Left ventricle myocardium superior (tissue), 1 donor: Measurements from ENCODE around the gene ZNF91. TPM values are rescaled to one million over a fixed set of nuclear protein-coding genes. Genes with fewer than 3 reads are reported as not detected.
A peak's percentile ranks its signal among the peaks of the same experiment; 100 is the strongest.
"Not testable (repeated sequence)": the region's sequence is repeated elsewhere in the genome, so short reads cannot be mapped to it uniquely, and the experiment has no call there.

Experiments used
- ATAC-seq: fragments of 200-7000 bp; cut with Tn5 transposase; one replicate; pipeline ENCODE4 v1.9.1; 2020; ENCODE audit warnings: mild to moderate bottlenecking, moderate library complexity
- DNase-seq: peaks from one replicate; pipeline ENCODE4 v3.0.0-alpha.2; 2020
- intact Hi-C: fragments of 100-400 bp; cut with micrococcal nuclease; formaldehyde crosslinking; loops from one replicate; pipeline ENCODE4 v1.11.0; 2022
- total RNA-seq: library from RNA; stranded (reverse); fragmentation: NEBNext Ultra II Directional; extraction: Animal tissue kit (Norgen Biotek cat#: 25700); gene quantifications from one replicate; pipeline ENCODE4 v1.2.1, GENCODE V29; 2021
- donor health status: DM: no; HTN: yes; CAD: no; lungs with severe emphysema.

ZNF91 gene
- total RNA-seq, 1 donor from 2014 or later, result 147 TPM

GRCh38 chr19:23401086-23401610 lies 5.9 kb upstream of the ZNF91 start:
- ATAC-seq (no peak), DNase-seq (no peak)
- intact Hi-C loops, result no loop called here

- intact Hi-C loops, result no loop called here
- no peak for DNase-seq
- ATAC-seq, result no peak
Observed at GRCh38 chr19:23399443-23399842, 4.2 kb upstream of the ZNF91 start.

GRCh38 chr19:23395722-23396117 lies 449 bp upstream of the ZNF91 start:
- ATAC-seq, DNase-seq, intact Hi-C loops: not testable (repeated sequence)

GRCh38 chr19:23394511-23394910 lies 760 bp downstream of the ZNF91 start:
- intact Hi-C loops, result no loop called here

DNA sequence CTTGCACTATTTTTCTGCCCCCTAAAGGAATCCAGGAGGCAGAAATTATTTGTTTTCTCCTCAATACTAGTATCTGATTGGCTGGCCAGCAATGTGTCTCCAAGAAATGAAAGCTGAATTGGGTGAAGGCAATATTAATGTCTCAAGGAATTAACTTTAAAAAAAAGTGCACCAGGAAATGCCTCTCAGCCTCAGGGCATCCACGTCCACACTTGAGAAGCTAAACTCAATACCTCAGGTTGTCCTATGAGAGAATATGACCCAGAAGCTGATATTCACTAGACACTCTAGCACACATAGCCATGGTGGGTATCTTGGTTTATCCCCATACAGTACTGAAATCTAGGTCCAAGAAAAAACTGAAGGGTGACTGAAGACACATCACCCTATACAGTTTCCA lies 2.1 kb downstream of the ZNF91 start:
- ATAC-seq (no peak), DNase-seq (no peak)
- intact Hi-C loops, result no loop called here

More at GRCh38 chr19:23394511-23394910, 760 bp downstream of the ZNF91 start:
- peak; percentile 58 for ATAC-seq
- DNase-seq, result no peak

- ATAC-seq (no peak), DNase-seq (no peak)
- intact Hi-C loops, result no loop called here
Observed at GRCh38 chr19:23391236-23391635, 4.0 kb downstream of the ZNF91 start.

DNA sequence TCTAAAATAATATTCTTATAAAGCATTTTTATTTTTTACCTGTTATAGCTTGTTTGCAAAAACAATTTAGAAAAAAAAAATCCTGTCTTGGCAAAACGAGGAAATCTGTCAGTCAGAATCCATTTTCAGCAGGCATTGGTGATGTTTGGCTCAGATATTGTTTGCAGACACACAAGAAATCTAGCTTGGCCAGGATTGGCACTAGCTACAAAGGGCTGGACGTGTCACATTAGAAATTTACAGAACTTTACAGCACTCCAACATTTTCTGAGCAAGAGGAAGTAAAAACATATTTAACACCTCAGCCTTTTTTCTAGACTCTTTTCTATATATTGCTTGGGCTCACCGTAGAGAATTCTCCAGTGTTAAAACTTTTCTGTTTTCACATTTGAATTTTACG lies 9.9 kb downstream of the ZNF91 start:
- DNase-seq (no peak), ATAC-seq (no peak)
- intact Hi-C loops, result no loop called here

GRCh38 chr19:23384858-23385257 lies 10.4 kb downstream of the ZNF91 start:
- intact Hi-C loops, result no loop called here
- peak; percentile 9 for ATAC-seq
- DNase-seq, result no peak

DNA sequence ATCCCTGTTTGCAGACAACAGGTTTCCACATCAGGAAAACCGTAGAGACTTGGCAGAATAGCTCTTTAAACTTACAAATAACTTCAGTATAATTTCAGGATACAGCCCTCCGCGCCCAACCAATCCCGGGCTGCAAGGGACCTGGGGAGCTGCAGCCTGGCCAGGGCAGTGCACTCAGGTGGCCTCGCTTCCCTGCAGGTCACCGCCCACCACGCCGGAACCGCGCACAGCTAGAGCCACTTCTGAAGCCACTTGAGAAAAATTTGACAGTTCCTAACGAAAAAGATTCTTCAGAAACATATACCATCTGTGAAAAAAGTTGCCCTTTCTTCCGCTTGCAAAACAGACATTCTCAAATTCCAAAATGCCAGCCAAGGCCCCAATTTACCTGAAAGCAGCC lies 11.1 kb downstream of the ZNF91 start:
- intact Hi-C loops, result no loop called here
- ATAC-seq (no peak), DNase-seq (no peak)

DNA sequence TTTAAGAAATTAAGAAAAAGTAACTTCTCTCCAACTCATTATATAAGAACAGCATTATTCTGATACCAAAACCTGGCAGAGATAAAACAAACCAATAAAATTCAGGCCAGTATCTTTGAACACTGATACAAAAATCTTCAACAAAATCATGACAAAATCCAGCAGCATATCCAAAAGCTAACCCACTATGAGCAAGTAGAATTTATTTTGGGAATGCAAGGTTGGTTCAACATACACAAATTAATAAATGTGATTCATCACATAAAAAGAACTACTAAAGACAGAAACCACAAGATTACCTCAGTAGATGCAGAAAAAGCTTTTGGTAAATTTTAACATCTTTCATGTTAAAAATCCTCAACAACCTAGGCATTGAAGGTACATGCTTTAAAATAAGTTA lies 12.3 kb downstream of the ZNF91 start:
- ATAC-seq, result no peak
- intact Hi-C loops, result no loop called here

DNA sequence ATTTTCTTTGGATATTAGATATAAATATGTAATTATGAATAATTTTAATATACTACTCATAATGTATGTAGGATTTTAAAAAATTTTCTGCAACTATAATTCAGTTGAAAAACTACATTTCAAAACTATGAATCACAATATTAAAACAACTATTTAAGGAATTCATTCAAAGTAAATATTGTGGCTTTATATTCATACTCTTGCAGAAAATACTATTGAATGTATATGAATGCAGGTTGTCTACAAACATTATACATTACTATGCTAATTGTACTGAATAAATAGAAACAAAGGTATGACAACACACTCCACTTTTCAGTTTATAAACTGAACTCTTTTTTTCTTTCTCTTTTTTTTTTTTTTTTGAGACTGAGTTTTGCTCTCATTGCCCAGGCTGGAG lies 14.2 kb downstream of the ZNF91 start:
- intact Hi-C loops, result no loop called here
- ATAC-seq (no peak), DNase-seq (no peak)

More for the DNA sequence above, 12.3 kb downstream of the ZNF91 start:
- DNase-seq, result no peak

GRCh38 chr19:23379671-23380070 lies 15.6 kb downstream of the ZNF91 start:
- DNase-seq, intact Hi-C loops: not testable (repeated sequence)
- ATAC-seq, result peak; percentile 58

DNA sequence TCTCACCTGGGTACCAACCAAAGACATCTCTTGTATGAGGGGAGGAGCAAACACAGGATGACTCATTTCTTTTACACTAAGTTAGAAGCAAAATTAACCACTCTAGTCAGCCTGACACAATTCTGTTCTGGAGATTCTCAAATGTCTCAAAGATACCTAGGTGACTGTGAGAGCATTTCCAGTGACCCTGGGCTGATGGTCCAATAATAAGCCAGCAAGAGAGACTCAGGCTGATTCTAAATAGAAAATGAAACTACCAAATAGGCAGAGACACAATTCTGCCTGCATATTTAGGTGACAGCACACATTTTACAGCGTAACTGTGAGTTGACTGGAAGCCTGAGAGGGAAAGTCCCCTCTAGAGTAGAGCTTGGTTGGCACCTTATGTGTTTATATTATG lies 16.3 kb downstream of the ZNF91 start:
- no peak for DNase-seq
- ATAC-seq, result peak; percentile 72
- intact Hi-C loops, result no loop called here

GRCh38 chr19:23377276-23377675 lies 18.0 kb downstream of the ZNF91 start:
- ATAC-seq (peak; percentile 58), DNase-seq (no peak)
- intact Hi-C loops, result no loop called here

GRCh38 chr19:23366437-23366836 lies 28.8 kb downstream of the ZNF91 start:
- ATAC-seq, result peak; percentile 68

GRCh38 chr19:23366031-23366430 lies 29.2 kb downstream of the ZNF91 start:
- ATAC-seq, result not testable (repeated sequence)

More at GRCh38 chr19:23366437-23366836, 28.8 kb downstream of the ZNF91 start:
- intact Hi-C loops, result no loop called here
- no peak for DNase-seq

GRCh38 chr19:23365222-23365621 lies 30.0 kb downstream of the ZNF91 start:
- no peak for DNase-seq
- intact Hi-C loops, result no loop called here
- no peak for ATAC-seq

More at GRCh38 chr19:23366031-23366430, 29.2 kb downstream of the ZNF91 start:
- intact Hi-C loops, DNase-seq: not testable (repeated sequence)

- ATAC-seq, result not testable (repeated sequence)
Observed at GRCh38 chr19:23361843-23362242, 33.4 kb downstream of the ZNF91 start.

GRCh38 chr19:23351806-23352205 lies 43.5 kb downstream of the ZNF91 start:
- intact Hi-C loops, result no loop called here
- DNase-seq (no peak), ATAC-seq (no peak)

More at GRCh38 chr19:23361843-23362242, 33.4 kb downstream of the ZNF91 start:
- intact Hi-C loops, DNase-seq: not testable (repeated sequence)

- no peak for ATAC-seq
- DNase-seq, result no peak
- intact Hi-C loops, result no loop called here
Observed at GRCh38 chr19:23346696-23347095, 48.6 kb downstream of the ZNF91 start.

DNA sequence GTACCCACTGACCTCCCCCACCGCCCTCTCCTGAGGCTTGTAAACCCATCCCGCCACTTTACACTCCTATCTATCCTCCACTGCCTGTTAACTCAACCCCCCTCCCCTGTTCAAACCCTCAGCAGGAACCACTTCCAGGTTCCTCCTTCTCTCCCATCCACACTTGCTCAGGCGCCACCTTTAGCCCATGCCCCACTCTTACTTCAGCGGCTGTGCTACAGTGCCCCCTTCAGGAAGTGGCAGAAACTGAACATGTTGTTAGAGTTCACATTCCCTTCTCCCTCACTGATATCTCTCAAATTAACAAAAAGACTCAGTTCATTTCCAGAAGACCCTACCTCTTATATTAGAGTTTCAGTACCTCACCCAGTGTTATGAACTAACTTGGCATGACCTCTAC lies 49.4 kb downstream of the ZNF91 start:
- ATAC-seq (no peak), DNase-seq (no peak)
- intact Hi-C loops, result no loop called here
